ES-I3 (cell line): ENCODE data around the gene TMEM125.

ENCODE experiments used
- H3K36me3 ChIP-seq: 2 replicates; pipeline ENCODE4 v1.6.1; 2013; ENCODE audit warnings: mild to moderate bottlenecking, low read length, control low read depth, moderate library complexity; ENCODE audit not compliant: insufficient read depth
- H3K4me1 ChIP-seq: 2 replicates; pipeline ENCODE4 v1.6.1; 2013; ENCODE audit warnings: mild to moderate bottlenecking, control low read depth, low read length; ENCODE audit not compliant: insufficient read depth
- H3K9ac ChIP-seq: 2 replicates; pipeline ENCODE4 v1.6.1; 2013; ENCODE audit warnings: low read depth, mild to moderate bottlenecking, low read length, moderate library complexity
- H3K9me3 ChIP-seq: 2 replicates; pipeline ENCODE4 v1.6.1; 2013; ENCODE audit warnings: mild to moderate bottlenecking, low read length, moderate library complexity; ENCODE audit not compliant: control insufficient read depth, insufficient read depth

TMEM125 gene

GRCh38 chr1:43269627-43270375 lies at the start of gene TMEM125:
TMEM125 (plus strand) TSS chr1:43269983; CDS start chr1:43272723, 2,740 bp downstream.
- H3K9ac ChIP-seq: peak within 1 kb of the TSS; percentile 54; the same call in 1 of the 2 replicates
- H3K9me3 ChIP-seq: 0 out of 2 replicates have a peak, but pooled peaks cover 3% of the 10 kb centered on the region
- H3K4me1 ChIP-seq: peaks cover 18% of the 10 kb centered on the region; the same call in 1 of the 2 replicates
- no peaks in the 10 kb centered on the region for H3K36me3 ChIP-seq

- H3K36me3 ChIP-seq: no peaks in the 10 kb centered on the region
- no peak overlapping the region for H3K9ac ChIP-seq
- H3K9me3 ChIP-seq: no peaks in the 10 kb centered on the region
- no peaks in the 10 kb centered on the region; the same call in 1 of the 2 replicates for H3K4me1 ChIP-seq
These were observed 48.6 kb upstream of the TMEM125 start for GRCh38 chr1:43220905-43221778.

DNA sequence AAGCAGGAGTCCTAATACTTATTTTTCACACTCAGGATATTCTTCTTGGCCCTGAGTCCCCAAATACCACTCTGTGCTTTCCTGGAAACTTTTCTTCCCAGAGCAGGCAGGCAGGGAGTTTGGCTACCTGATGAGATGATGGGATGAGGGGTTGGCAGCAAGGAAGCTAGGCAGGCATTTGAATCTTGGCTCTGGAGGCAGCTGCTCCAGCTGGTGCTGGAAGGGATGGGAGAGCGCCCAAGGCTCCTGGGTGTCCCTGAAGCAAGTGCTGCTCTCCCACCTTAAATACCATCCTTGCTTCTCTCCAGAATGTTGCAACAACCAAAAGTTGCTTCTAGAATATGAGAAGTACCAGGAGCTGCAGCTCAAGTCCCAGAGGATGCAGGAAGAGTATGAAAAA lies 48.0 kb upstream of the TMEM125 start:
- no peaks in the 10 kb centered on the region for H3K9me3 ChIP-seq
- no peaks in the 10 kb centered on the region for H3K36me3 ChIP-seq
- no peaks in the 10 kb centered on the region for H3K4me1 ChIP-seq
- H3K9ac ChIP-seq: no peak overlapping the region

DNA sequence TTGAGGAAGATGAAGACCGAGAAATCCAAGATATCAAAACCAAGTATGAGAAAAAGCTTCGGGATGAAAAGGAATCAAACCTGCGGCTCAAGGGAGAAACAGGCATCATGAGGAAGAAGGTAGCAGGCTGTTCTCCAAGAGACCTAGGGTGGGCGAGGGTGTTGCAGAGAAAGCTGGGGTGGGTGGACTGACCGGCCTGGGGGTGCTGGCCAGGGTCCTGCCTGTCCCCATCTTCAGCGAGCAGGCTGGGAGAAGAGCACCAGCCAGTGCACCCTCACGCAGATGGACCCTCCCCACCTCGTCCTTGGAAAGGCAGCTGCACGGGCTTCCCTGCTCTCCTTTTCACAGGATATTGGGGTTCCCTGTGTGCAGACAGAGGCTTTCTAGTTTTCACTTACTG lies 46.9 kb upstream of the TMEM125 start:
- no peaks in the 10 kb centered on the region for H3K9me3 ChIP-seq
- H3K4me1 ChIP-seq: peaks cover 8% of the 10 kb centered on the region

GRCh38 chr1:43225168-43225567 lies 44.6 kb upstream of the TMEM125 start:
- Histone ChIP-seq H3K4me1 (peaks cover 11% of the 10 kb centered on the region), H3K9me3 (no peaks in the 10 kb centered on the region), H3K36me3 (no peaks in the 10 kb centered on the region), H3K9ac (no peak overlapping the region)

More for the DNA sequence above, 46.9 kb upstream of the TMEM125 start:
- Histone ChIP-seq H3K36me3 (no peaks in the 10 kb centered on the region), H3K9ac (no peak overlapping the region)

GRCh38 chr1:43227143-43227764 lies 42.5 kb upstream of the TMEM125 start:
- Histone ChIP-seq H3K9me3 (no peaks in the 10 kb centered on the region), H3K9ac (no peak overlapping the region), H3K4me1 (peaks cover 21% of the 10 kb centered on the region), H3K36me3 (no peaks in the 10 kb centered on the region)

- Histone ChIP-seq H3K9me3 (no peaks in the 10 kb centered on the region), H3K36me3 (no peaks in the 10 kb centered on the region), H3K9ac (no peak overlapping the region), H3K4me1 (peaks cover 26% of the 10 kb centered on the region)
These were observed 39.7 kb upstream of the TMEM125 start for GRCh38 chr1:43229826-43230780.

DNA sequence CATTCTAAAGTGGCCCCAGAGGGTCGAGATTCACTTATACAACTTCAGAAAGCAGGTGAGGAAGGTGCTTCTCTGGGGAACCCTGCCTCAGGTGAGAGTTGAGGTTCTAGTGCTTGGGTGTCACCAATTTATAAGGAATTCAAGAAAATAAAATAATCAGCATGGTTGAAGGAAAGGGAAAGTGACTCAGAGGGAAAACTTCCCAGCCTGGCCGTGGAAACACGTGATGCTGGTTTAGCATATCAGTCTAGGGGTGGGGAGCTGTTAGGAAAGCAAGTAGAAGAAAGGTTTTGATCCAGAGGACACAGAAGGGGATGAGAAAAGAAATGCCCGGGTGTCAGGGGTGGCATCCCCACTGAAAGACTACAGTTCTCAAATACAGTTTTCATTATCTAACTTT lies 37.7 kb upstream of the TMEM125 start:
- Histone ChIP-seq H3K9me3 (no peaks in the 10 kb centered on the region), H3K9ac (no peak overlapping the region), H3K4me1 (peaks cover 24% of the 10 kb centered on the region), H3K36me3 (no peaks in the 10 kb centered on the region)

DNA sequence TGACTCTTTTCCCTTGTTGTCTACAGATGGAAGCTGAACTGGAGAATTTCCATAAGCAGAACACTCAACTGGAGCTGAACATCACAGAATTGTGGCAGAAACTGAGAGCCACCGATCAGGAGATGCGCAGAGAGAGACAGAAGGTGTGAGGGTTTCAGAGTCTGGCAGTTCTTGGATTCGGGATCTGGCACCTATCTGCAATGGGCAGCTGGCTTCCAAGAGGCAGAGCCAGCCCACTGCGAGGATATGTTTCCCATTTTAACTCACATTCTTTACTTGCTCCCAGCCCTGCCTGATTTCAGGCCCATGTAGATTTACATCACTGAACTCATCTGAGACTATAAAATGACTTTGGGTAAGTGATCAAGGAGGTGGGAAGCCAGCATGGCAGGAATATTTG lies 37.3 kb upstream of the TMEM125 start:
- H3K9ac ChIP-seq: no peak overlapping the region
- H3K36me3 ChIP-seq: no peaks in the 10 kb centered on the region
- H3K4me1 ChIP-seq: peaks cover 22% of the 10 kb centered on the region
- H3K9me3 ChIP-seq: no peaks in the 10 kb centered on the region

DNA sequence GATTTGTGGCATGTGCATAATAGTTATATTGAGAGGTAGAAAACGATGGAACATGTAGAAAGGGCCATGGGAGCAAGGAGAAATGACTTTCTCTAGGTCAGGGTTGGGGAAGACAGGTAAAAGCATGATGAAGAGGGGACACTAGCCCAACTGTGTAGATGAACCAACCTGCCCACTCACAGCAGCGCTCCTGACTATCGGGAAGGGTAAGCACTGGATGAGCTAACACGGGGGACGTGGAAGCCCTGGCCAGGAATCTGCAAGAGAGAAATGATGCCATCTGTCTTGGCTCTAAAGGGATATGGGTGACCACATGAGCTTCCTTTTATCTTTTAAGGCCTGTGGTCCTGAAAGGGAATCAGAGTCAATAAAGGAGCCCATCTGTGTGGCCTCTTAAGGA lies 36.2 kb upstream of the TMEM125 start:
- Histone ChIP-seq H3K9ac (no peak overlapping the region), H3K36me3 (no peaks in the 10 kb centered on the region), H3K9me3 (no peaks in the 10 kb centered on the region), H3K4me1 (peaks cover 17% of the 10 kb centered on the region)

- Histone ChIP-seq H3K9ac (no peak overlapping the region), H3K4me1 (peaks cover 17% of the 10 kb centered on the region), H3K36me3 (no peaks in the 10 kb centered on the region), H3K9me3 (no peaks in the 10 kb centered on the region)
These were observed 35.5 kb upstream of the TMEM125 start for GRCh38 chr1:43234267-43234666.

- Histone ChIP-seq H3K36me3 (no peaks in the 10 kb centered on the region), H3K9ac (no peak overlapping the region), H3K4me1 (peaks cover 16% of the 10 kb centered on the region), H3K9me3 (no peaks in the 10 kb centered on the region)
These were observed 34.7 kb upstream of the TMEM125 start for GRCh38 chr1:43235040-43235439.

DNA sequence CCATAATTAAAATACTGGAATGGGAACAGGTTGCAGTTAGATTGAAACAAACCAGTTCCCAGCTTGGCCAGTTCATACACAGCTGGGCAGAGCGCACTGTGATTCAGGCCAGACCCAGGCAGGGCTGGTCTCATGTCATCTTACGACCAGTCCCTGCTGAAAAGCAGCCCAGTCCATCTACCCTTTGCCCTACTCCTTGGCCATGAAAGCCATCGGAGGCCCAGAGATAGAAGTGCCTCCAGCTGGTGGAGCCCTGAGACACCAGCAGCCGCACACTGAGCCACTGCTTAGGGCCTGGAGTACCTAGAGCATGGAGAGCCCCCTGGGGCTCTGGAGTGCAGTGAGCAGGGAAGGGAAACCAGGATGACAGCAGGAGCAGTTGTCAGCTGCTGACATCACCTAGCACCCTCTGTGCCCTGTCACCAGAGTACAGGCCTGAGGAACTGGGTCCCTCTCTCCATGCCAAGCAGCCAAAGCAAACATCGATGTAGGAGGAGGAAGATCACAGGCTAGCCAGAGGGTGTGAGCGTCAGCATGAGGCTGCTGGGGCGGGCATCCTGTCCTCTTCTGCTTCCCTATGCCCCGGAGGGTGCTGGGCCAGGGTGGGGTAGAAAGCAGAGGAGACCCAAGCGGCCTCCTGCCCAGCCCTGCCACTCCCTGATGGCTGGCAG lies 34.2 kb upstream of the TMEM125 start:
- Histone ChIP-seq H3K9me3 (no peaks in the 10 kb centered on the region), H3K9ac (no peak overlapping the region)

More for the DNA sequence above, 34.2 kb upstream of the TMEM125 start:
- Histone ChIP-seq H3K36me3 (no peaks in the 10 kb centered on the region), H3K4me1 (peaks cover 11% of the 10 kb centered on the region)
